HEK293 (cell line): Measurements from ENCODE around the gene FRMPD4.

Experiments used
- CTCF ChIA-PET: fragments of 350-600 bp; formaldehyde crosslinking; extraction: SDS; loops from one replicate; lab custom pipeline; 2021; ENCODE audit warnings: antibody characterized with exemption; lab: Yijun Ruan, JAX
- POLR2A ChIA-PET: fragments of 300-600 bp; formaldehyde crosslinking; extraction: SDS; loops from one replicate; lab custom pipeline; 2020; ENCODE audit warnings: antibody characterized with exemption, inconsistent platforms; lab: Yijun Ruan, JAX
- H3K27ac ChIP-seq: fragments of 200-500 bp; sonication (Bioruptor generic); 2 replicates; pipeline ENCODE4 v1.5.1; 2014; ENCODE audit warnings: low read depth, low read length, control low read depth, inconsistent platforms; ENCODE audit errors: extremely low read depth
- H3K36me3 ChIP-seq, 2 experiments: fragments of 200-500 bp in 1 of 2; sonication (Bioruptor generic) in 1 of 2; 1 replicate in 1 of 2; 2 replicates in 1 of 2; pipeline ENCODE4 v1.5.1; 2014 to 2017; ENCODE audit warnings: inconsistent platforms in 2 of 2, low read length in 2 of 2; ENCODE audit not compliant: control insufficient read depth in 2 of 2, insufficient read depth in 1 of 2
- H3K4me1 ChIP-seq: fragments of 200-500 bp; sonication (Bioruptor generic); 2 replicates; pipeline ENCODE4 v1.5.1; 2014; ENCODE audit warnings: mild to moderate bottlenecking, low read length, inconsistent platforms; ENCODE audit not compliant: control insufficient read depth, insufficient read depth
- H3K4me3 ChIP-seq: 2 replicates; pipeline ENCODE4 v1.5.1; 2011; ENCODE audit warnings: low read depth, mild to moderate bottlenecking, control low read depth, low read length, moderate library complexity
- H3K9me3 ChIP-seq: fragments of 200-500 bp; sonication (Bioruptor generic); 2 replicates; pipeline ENCODE4 v1.5.1; 2014; ENCODE audit warnings: low read depth, low read length, inconsistent platforms; ENCODE audit not compliant: control insufficient read depth, insufficient read depth
- GLI2 ChIP-seq: fragments of 450-650 bp; formaldehyde crosslinking; IDR thresholded peaks from 2 replicates; pipeline ENCODE4; 2017; ENCODE audit warnings: missing biosample characterization, missing genetic modification characterization, low read depth, borderline replicate concordance
- IKZF3 ChIP-seq: fragments of 450-650 bp; IDR thresholded peaks from 2 replicates; pipeline ENCODE4 v1.5.0; 2018; ENCODE audit warnings: missing biosample characterization, mild to moderate bottlenecking, missing genetic modification characterization, moderate library complexity
- KLF10 ChIP-seq: fragments of 450-650 bp; IDR thresholded peaks from 2 replicates; pipeline ENCODE4 v1.5.1; 2018; ENCODE audit warnings: missing biosample characterization, mild to moderate bottlenecking, missing genetic modification characterization
- KLF17 ChIP-seq: fragments of 450-650 bp; formaldehyde crosslinking; IDR thresholded peaks from 2 replicates; pipeline ENCODE4 v1.5.1; 2016; ENCODE audit warnings: missing biosample characterization, missing genetic modification characterization
- MEIS1 ChIP-seq: sonication (generic); formaldehyde crosslinking; IDR thresholded peaks from 2 replicates; pipeline ENCODE4 v1.8.1; 2022; ENCODE audit warnings: missing genetic modification reagents, mild to moderate bottlenecking, borderline replicate concordance
- SCRT1 ChIP-seq: fragments of 450-650 bp; formaldehyde crosslinking; IDR thresholded peaks from 2 replicates; pipeline ENCODE4 v1.5.1; 2016; ENCODE audit warnings: missing biosample characterization, missing genetic modification characterization, borderline replicate concordance
- SETDB1 ChIP-seq: IDR thresholded peaks from one replicate; pipeline ENCODE4 v1.6.1; 2017; ENCODE audit warnings: mild to moderate bottlenecking, low read length, moderate library complexity, mixed read lengths; ENCODE audit not compliant: insufficient read length
- SP2 ChIP-seq: fragments of 450-650 bp; formaldehyde crosslinking; IDR thresholded peaks from 2 replicates; pipeline ENCODE4 v1.5.1; 2016; ENCODE audit warnings: missing biosample characterization, missing genetic modification characterization
- YY1 ChIP-seq: fragments of 450-650 bp; formaldehyde crosslinking; IDR thresholded peaks from 2 replicates; pipeline ENCODE4 v1.5.1; 2018; ENCODE audit warnings: missing biosample characterization, missing genetic modification characterization
- ZBTB1 ChIP-seq: fragments of 450-650 bp; formaldehyde crosslinking; IDR thresholded peaks from 2 replicates; pipeline ENCODE4 v1.5.1; 2016; ENCODE audit warnings: missing biosample characterization, missing genetic modification characterization
- ZBTB49 ChIP-seq: fragments of 450-650 bp; formaldehyde crosslinking; IDR thresholded peaks from 2 replicates; pipeline ENCODE4 v1.5.1; 2016; ENCODE audit warnings: missing biosample characterization, missing genetic modification characterization, low read depth
- ZFHX2 ChIP-seq: fragments of 450-650 bp; formaldehyde crosslinking; conservative IDR thresholded peaks from 2 replicates; pipeline ENCODE4 v1.5.1; 2016; ENCODE audit warnings: missing biosample characterization, missing genetic modification characterization
- ZFP37 ChIP-seq: fragments of 450-650 bp; formaldehyde crosslinking; IDR thresholded peaks from 2 replicates; pipeline ENCODE4 v1.5.1; 2016; ENCODE audit warnings: missing biosample characterization, missing genetic modification characterization
- ZNF133 ChIP-seq: fragments of 450-650 bp; formaldehyde crosslinking; IDR thresholded peaks from 2 replicates; pipeline ENCODE4 v1.5.1; 2016; ENCODE audit warnings: missing biosample characterization, missing genetic modification characterization
- ZNF146 ChIP-seq: fragments of 450-650 bp; formaldehyde crosslinking; IDR thresholded peaks from 2 replicates; pipeline ENCODE4 v1.5.1; 2016; ENCODE audit warnings: missing biosample characterization, missing genetic modification characterization
- ZNF221 ChIP-seq: fragments of 450-650 bp; formaldehyde crosslinking; IDR thresholded peaks from 2 replicates; pipeline ENCODE4 v1.5.1; 2017; ENCODE audit warnings: missing biosample characterization, missing genetic modification characterization, borderline replicate concordance
- ZNF23 ChIP-seq: fragments of 450-650 bp; formaldehyde crosslinking; IDR thresholded peaks from 2 replicates; pipeline ENCODE4 v1.5.1; 2016; ENCODE audit warnings: missing biosample characterization, missing genetic modification characterization, borderline replicate concordance
- ZNF24 ChIP-seq: fragments of 450-650 bp; formaldehyde crosslinking; IDR thresholded peaks from 2 replicates; pipeline ENCODE4 v1.5.1; 2016; ENCODE audit warnings: missing biosample characterization, missing genetic modification characterization
- ZNF248 ChIP-seq: fragments of 450-650 bp; formaldehyde crosslinking; IDR thresholded peaks from 2 replicates; pipeline ENCODE4 v1.5.1; 2017; ENCODE audit warnings: missing biosample characterization, missing genetic modification characterization
- ZNF274 ChIP-seq, 2 experiments: fragments of 200-500 bp in 1 of 2; fragments of 450-650 bp in 1 of 2; sonication (Bioruptor generic) in 1 of 2; formaldehyde crosslinking in 1 of 2; IDR thresholded peaks; 2 replicates each; pipeline versions ENCODE4 v1.5.1 to v1.6.1; 2014 to 2016; ENCODE audit warnings: borderline replicate concordance in 1 of 2, inconsistent platforms in 1 of 2, low read length in 1 of 2, missing biosample characterization in 1 of 2, missing genetic modification characterization in 1 of 2
- ZNF341 ChIP-seq: fragments of 450-650 bp; formaldehyde crosslinking; IDR thresholded peaks from 2 replicates; pipeline ENCODE4; 2016; ENCODE audit warnings: low read depth, missing biosample characterization, missing genetic modification characterization
- ZNF48 ChIP-seq: fragments of 450-650 bp; formaldehyde crosslinking; IDR thresholded peaks from 2 replicates; pipeline ENCODE4 v1.5.1; 2016; ENCODE audit warnings: missing biosample characterization, missing genetic modification characterization
- ZNF514 ChIP-seq: fragments of 450-650 bp; formaldehyde crosslinking; IDR thresholded peaks from 2 replicates; pipeline ENCODE4 v1.5.1; 2016; ENCODE audit warnings: missing biosample characterization, missing genetic modification characterization
- ZNF623 ChIP-seq: fragments of 450-650 bp; formaldehyde crosslinking; IDR thresholded peaks from 2 replicates; pipeline ENCODE4 v1.5.1; 2016; ENCODE audit warnings: missing biosample characterization, missing genetic modification characterization
- ZNF626 ChIP-seq: fragments of 450-650 bp; sonication (Bioruptor Pico); formaldehyde crosslinking; IDR thresholded peaks from 2 replicates; pipeline ENCODE4 v1.5.1; 2018; ENCODE audit warnings: missing biosample characterization, missing genetic modification characterization, inconsistent platforms
- ZNF777 ChIP-seq: fragments of 450-650 bp; formaldehyde crosslinking; IDR thresholded peaks from 2 replicates; pipeline ENCODE4 v1.5.1; 2017; ENCODE audit warnings: missing biosample characterization, missing genetic modification characterization, borderline replicate concordance
- TF ChIP-seq, protein P1 (sequence below): fragments of 450-650 bp; formaldehyde crosslinking; IDR thresholded peaks from 2 replicates; pipeline ENCODE4 v1.5.1; 2016; ENCODE audit warnings: missing biosample characterization, missing genetic modification characterization
- TF ChIP-seq, protein P2 (sequence below): fragments of 450-650 bp; formaldehyde crosslinking; IDR thresholded peaks from 2 replicates; pipeline ENCODE4 v1.5.1; 2016; ENCODE audit warnings: missing biosample characterization, missing genetic modification characterization
- TF ChIP-seq, protein P3 (sequence below): fragments of 450-650 bp; formaldehyde crosslinking; IDR thresholded peaks from 2 replicates; pipeline ENCODE4 v1.5.1; 2017; ENCODE audit warnings: missing biosample characterization, missing genetic modification characterization

The FRMPD4 gene

GRCh38 chrX:12580548-12580947 is 442.3 kb downstream of the FRMPD4 start:
- ChIA-PET CTCF (interaction anchor here (0.6 kb wide), 1 partner anchor 366 kb away, joined by 4 read pairs; no protein-coding TSS in a partner anchor), POLR2A (interaction anchor here (0.6 kb wide), 1 partner anchor 638 kb away, joined by 3 read pairs; no protein-coding TSS in a partner anchor)
- no peaks in the 10 kb centered on the region for H3K36me3 ChIP-seq
- no peak overlapping the region for H3K27ac ChIP-seq
- H3K4me3 ChIP-seq, result no peak overlapping the region
- no peaks in the 10 kb centered on the region for H3K9me3 ChIP-seq
- no peaks in the 10 kb centered on the region for H3K4me1 ChIP-seq
- no peak for TF ChIP-seq ZNF626 (tag by site-specific recombination)
- no peak for TF ChIP-seq ZNF48 (tag by site-specific recombination)
- TF ChIP-seq ZNF248 (tag by site-specific recombination), result no peak
- TF ChIP-seq ZFHX2 (tag by site-specific recombination), result no peak
- TF ChIP-seq KLF10, result no peak
- no peak for TF ChIP-seq GLI2 (tag by site-specific recombination)
- no peak for TF ChIP-seq ZNF24 (tag by site-specific recombination)
- no peak for TF ChIP-seq YY1
- no peak for TF ChIP-seq IKZF3 (tag by site-specific recombination)
- TF ChIP-seq SCRT1 (tag by site-specific recombination), result no peak
- TF ChIP-seq, protein P1, sequence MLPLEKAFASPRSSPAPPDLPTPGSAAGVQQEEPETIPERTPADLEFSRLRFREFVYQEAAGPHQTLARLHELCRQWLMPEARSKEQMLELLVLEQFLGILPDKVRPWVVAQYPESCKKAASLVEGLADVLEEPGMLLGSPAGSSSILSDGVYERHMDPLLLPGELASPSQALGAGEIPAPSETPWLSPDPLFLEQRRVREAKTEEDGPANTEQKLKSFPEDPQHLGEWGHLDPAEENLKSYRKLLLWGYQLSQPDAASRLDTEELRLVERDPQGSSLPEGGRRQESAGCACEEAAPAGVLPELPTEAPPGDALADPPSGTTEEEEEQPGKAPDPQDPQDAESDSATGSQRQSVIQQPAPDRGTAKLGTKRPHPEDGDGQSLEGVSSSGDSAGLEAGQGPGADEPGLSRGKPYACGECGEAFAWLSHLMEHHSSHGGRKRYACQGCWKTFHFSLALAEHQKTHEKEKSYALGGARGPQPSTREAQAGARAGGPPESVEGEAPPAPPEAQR (tag by site-specific recombination), result no peak
- TF ChIP-seq ZNF221 (tag by site-specific recombination), result no peak
- TF ChIP-seq ZNF341, result no peak
- no peak for TF ChIP-seq ZNF777 (tag by site-specific recombination)
- no peak for TF ChIP-seq ZNF146 (tag by site-specific recombination)
- no peak for TF ChIP-seq ZNF623 (tag by site-specific recombination)
- TF ChIP-seq MEIS1 (CRISPR knock-in tag), result no peak
- TF ChIP-seq, protein P2, sequence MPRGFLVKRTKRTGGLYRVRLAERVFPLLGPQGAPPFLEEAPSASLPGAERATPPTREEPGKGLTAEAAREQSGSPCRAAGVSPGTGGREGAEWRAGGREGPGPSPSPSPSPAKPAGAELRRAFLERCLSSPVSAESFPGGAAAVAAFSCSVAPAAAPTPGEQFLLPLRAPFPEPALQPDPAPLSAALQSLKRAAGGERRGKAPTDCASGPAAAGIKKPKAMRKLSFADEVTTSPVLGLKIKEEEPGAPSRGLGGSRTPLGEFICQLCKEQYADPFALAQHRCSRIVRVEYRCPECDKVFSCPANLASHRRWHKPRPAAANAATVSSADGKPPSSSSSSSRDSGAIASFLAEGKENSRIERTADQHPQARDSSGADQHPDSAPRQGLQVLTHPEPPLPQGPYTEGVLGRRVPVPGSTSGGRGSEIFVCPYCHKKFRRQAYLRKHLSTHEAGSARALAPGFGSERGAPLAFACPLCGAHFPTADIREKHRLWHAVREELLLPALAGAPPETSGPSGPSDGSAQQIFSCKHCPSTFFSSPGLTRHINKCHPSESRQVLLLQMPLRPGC (tag by site-specific recombination), result no peak
- no peak for TF ChIP-seq ZNF514 (tag by site-specific recombination)
- no peak for TF ChIP-seq ZNF23 (tag by site-specific recombination)

GRCh38 chrX:12581546-12581945 is 443.3 kb downstream of the FRMPD4 start:
- no peak overlapping the region for H3K4me3 ChIP-seq
- H3K36me3 ChIP-seq, result no peaks in the 10 kb centered on the region
- H3K4me1 ChIP-seq, result no peaks in the 10 kb centered on the region
- no peak overlapping the region for H3K27ac ChIP-seq
- H3K9me3 ChIP-seq, result no peaks in the 10 kb centered on the region
- CTCF ChIA-PET, result no interaction called here
- POLR2A ChIA-PET, result no interaction called here
- TF ChIP-seq ZFP37 (tag by site-specific recombination) (no peak), SP2 (tag by site-specific recombination) (no peak), ZNF274 (IDR thresholded peaks at IDR 0.05; ENCODE audit: low read length) (no peak), ZNF274 (tag by site-specific recombination; IDR thresholded peaks at IDR 0.05; ENCODE audit: borderline replicate concordance) (no peak), SETDB1 (no peak), ZBTB1 (tag by site-specific recombination) (no peak), ZBTB49 (tag by site-specific recombination) (no peak), ZNF133 (tag by site-specific recombination) (no peak), KLF17 (tag by site-specific recombination) (no peak)
- TF ChIP-seq, protein P3, sequence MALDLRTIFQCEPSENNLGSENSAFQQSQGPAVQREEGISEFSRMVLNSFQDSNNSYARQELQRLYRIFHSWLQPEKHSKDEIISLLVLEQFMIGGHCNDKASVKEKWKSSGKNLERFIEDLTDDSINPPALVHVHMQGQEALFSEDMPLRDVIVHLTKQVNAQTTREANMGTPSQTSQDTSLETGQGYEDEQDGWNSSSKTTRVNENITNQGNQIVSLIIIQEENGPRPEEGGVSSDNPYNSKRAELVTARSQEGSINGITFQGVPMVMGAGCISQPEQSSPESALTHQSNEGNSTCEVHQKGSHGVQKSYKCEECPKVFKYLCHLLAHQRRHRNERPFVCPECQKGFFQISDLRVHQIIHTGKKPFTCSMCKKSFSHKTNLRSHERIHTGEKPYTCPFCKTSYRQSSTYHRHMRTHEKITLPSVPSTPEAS (tag by site-specific recombination), result no peak
